ENCODE measurements around the gene JAG1.

JAG1 gene

GRCh38 chr20:10713161-10713560, 39.4 kb upstream of the JAG1 start:
- Histone ChIP-seq H3K36me3 (ENCODE audit: control insufficient read depth, insufficient read depth, low read length) (no peaks in the 10 kb centered on the region), H3K4me1 (ENCODE audit: control insufficient read depth, insufficient read depth, low read length, poor library complexity, severe bottlenecking) (no peaks in the 10 kb centered on the region), H3K9me3 (ENCODE audit: control insufficient read depth, low read length) (no peaks in the 10 kb centered on the region)

GRCh38 chr20:10711903-10712451, 38.2 kb upstream of the JAG1 start:
- no peaks in the 10 kb centered on the region for H3K4me1 ChIP-seq (ENCODE audit: control insufficient read depth, insufficient read depth, low read length, poor library complexity, severe bottlenecking)
- no peak for DNase-seq
- H3K27ac ChIP-seq (ENCODE audit: insufficient read depth, low read length, poor library complexity, severe bottlenecking) = no peak overlapping the region
- no peaks in the 10 kb centered on the region for H3K27me3 ChIP-seq (replicated peaks; ENCODE audit: control insufficient read depth, insufficient read depth, low read length, poor library complexity, severe bottlenecking)
- no peak overlapping the region for H3K4me3 ChIP-seq (ENCODE audit: insufficient read depth, low read depth, low read length, poor library complexity, severe bottlenecking)
- H3K9me3 ChIP-seq (ENCODE audit: control insufficient read depth, low read length) = no peaks in the 10 kb centered on the region
- no peaks in the 10 kb centered on the region for H3K36me3 ChIP-seq (ENCODE audit: control insufficient read depth, insufficient read depth, low read length)

More at GRCh38 chr20:10713161-10713560, 39.4 kb upstream of the JAG1 start:
- no peak overlapping the region for H3K27ac ChIP-seq (ENCODE audit: insufficient read depth, low read length, poor library complexity, severe bottlenecking)
- DNase-seq = no peak
- H3K27me3 ChIP-seq (replicated peaks; ENCODE audit: control insufficient read depth, insufficient read depth, low read length, poor library complexity, severe bottlenecking) = no peaks in the 10 kb centered on the region
- H3K4me3 ChIP-seq (ENCODE audit: insufficient read depth, low read depth, low read length, poor library complexity, severe bottlenecking) = no peak overlapping the region

DNA sequence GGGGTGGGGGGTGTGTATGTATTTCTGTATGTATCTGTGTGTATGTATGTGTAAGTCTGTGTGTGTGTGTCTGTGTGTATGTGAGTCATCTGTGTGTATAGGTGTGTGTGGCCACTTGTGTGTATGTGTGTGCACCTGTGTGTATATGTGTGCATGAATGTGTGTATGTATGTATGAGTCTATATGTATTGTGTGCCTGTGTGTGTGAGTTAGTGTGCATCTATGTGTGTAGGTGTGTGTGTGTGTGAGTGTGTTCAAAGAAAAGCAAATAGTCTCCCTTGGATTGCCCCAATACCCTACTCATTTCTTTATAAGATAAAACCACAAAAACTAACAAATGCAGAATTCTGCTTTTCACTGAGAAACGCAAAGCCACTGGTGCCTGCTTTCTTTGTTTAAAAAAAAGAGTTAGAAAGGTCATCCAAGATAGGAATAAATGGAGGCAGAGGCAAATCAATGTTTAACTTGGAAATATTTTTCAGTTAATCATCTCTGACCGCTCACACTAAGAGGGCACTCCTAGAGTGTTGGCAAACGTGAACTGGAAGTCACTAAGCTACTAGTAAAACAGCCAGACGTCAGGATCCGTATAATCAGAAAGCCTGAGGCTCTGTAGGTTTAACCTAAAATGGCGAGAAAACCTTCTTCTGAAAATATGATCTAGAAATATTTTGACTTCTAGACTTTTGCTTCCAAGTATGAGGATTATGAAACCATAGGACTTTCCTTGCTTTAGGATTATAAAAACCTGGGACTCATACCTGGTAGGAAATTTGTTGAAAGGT, 37.4 kb upstream of the JAG1 start:
- H3K9me3 ChIP-seq (ENCODE audit: control insufficient read depth, low read length) = no peaks in the 10 kb centered on the region
- no peak for DNase-seq

DNA sequence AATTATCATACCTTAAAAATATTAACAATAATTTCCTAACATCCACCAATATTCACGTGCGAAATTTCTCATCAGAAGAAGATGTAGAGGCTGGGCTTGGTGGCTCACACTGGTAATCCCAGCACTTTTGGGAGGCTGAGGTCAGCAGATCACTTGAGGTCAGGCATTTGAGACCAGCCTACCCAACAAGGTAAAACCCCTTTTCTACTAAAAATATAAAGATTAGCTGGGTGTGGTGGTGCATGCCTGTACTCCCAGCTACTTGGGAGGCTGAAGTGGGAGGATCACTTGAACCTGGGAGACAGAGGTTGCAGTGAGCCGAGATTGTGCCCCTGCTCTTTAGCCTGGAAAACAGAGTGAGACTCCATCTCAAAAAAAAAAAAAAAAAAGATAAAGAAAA, 36.1 kb upstream of the JAG1 start:
- DNase-seq = no peak
- Histone ChIP-seq H3K9me3 (ENCODE audit: control insufficient read depth, low read length) (no peaks in the 10 kb centered on the region), H3K4me3 (ENCODE audit: insufficient read depth, low read depth, low read length, poor library complexity, severe bottlenecking) (no peak overlapping the region), H3K27me3 (replicated peaks; ENCODE audit: control insufficient read depth, insufficient read depth, low read length, poor library complexity, severe bottlenecking) (no peaks in the 10 kb centered on the region), H3K4me1 (ENCODE audit: control insufficient read depth, insufficient read depth, low read length, poor library complexity, severe bottlenecking) (no peaks in the 10 kb centered on the region), H3K36me3 (ENCODE audit: control insufficient read depth, insufficient read depth, low read length) (no peaks in the 10 kb centered on the region), H3K27ac (ENCODE audit: insufficient read depth, low read length, poor library complexity, severe bottlenecking) (no peak overlapping the region)

More for the DNA sequence above, 37.4 kb upstream of the JAG1 start:
- H3K4me3 ChIP-seq (ENCODE audit: insufficient read depth, low read depth, low read length, poor library complexity, severe bottlenecking) = no peak overlapping the region
- H3K36me3 ChIP-seq (ENCODE audit: control insufficient read depth, insufficient read depth, low read length) = no peaks in the 10 kb centered on the region
- H3K27me3 ChIP-seq (replicated peaks; ENCODE audit: control insufficient read depth, insufficient read depth, low read length, poor library complexity, severe bottlenecking) = no peaks in the 10 kb centered on the region
- H3K27ac ChIP-seq (ENCODE audit: insufficient read depth, low read length, poor library complexity, severe bottlenecking) = no peak overlapping the region
- no peaks in the 10 kb centered on the region for H3K4me1 ChIP-seq (ENCODE audit: control insufficient read depth, insufficient read depth, low read length, poor library complexity, severe bottlenecking)

DNA sequence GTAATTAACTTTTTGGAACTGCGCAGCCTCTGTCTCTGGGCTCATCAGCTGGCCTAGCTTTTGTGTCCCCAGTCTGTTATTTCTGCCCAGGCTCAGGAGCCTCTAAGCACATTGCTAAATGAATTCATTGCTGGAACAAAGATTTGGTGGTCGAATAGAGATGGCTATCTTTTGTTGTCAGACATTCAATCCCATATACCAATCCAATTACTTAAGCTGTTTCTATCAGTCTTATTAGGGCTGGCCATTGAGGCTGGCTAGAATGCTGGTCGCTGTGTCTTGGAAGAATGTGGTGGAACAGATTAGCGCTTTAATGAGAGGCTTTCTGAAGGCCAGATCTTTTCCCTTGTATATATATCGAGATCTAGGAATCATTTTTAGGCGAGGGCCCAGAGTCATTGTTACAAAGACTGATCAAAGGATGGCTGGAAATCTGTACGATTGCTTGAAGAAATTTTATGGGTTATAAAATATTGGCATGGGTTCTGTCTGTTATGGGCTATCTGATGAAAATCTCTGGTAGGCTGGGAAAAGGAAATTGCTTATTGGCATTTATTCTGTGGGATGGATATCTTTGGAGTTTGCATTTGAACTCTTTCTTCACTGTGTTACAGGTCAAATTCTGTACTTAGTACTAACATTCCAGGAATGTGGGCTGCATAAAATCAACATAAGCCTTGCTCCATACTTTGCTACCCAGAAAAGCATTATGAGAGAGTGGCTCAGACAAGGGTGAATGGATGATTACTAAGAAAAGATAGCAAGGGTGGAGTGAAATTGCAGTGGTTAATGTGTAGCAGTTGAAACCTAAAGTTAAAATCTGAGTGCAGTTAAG, 34.8 kb upstream of the JAG1 start:
- H3K9me3 ChIP-seq (ENCODE audit: control insufficient read depth, low read length) = no peaks in the 10 kb centered on the region
- no peak overlapping the region for H3K4me3 ChIP-seq (ENCODE audit: insufficient read depth, low read depth, low read length, poor library complexity, severe bottlenecking)
- no peaks in the 10 kb centered on the region for H3K36me3 ChIP-seq (ENCODE audit: control insufficient read depth, insufficient read depth, low read length)
- no peak for DNase-seq
- no peak overlapping the region for H3K27ac ChIP-seq (ENCODE audit: insufficient read depth, low read length, poor library complexity, severe bottlenecking)
- no peaks in the 10 kb centered on the region for H3K4me1 ChIP-seq (ENCODE audit: control insufficient read depth, insufficient read depth, low read length, poor library complexity, severe bottlenecking)
- no peaks in the 10 kb centered on the region for H3K27me3 ChIP-seq (replicated peaks; ENCODE audit: control insufficient read depth, insufficient read depth, low read length, poor library complexity, severe bottlenecking)

DNA sequence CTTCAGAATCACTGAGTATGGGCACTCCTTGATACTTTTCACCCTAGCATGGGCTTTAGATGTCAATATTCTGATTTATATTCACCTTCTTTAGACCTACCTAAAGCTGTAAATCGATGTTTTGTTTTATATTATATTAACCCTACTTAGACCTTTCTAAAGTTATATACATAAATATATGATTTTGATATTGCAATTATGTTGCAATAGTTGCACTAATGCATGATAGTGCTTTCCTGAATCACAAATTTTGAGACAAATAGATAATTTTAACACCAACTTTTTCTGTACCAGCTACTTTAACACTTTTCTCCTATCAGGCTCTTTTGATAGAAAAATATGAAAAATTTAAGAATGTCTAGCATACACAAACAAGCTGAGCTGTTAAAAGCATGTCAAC, 34.0 kb upstream of the JAG1 start:
- Histone ChIP-seq H3K4me1 (ENCODE audit: control insufficient read depth, insufficient read depth, low read length, poor library complexity, severe bottlenecking) (no peaks in the 10 kb centered on the region), H3K36me3 (ENCODE audit: control insufficient read depth, insufficient read depth, low read length) (no peaks in the 10 kb centered on the region), H3K9me3 (ENCODE audit: control insufficient read depth, low read length) (no peaks in the 10 kb centered on the region), H3K4me3 (ENCODE audit: insufficient read depth, low read depth, low read length, poor library complexity, severe bottlenecking) (no peak overlapping the region), H3K27me3 (replicated peaks; ENCODE audit: control insufficient read depth, insufficient read depth, low read length, poor library complexity, severe bottlenecking) (no peaks in the 10 kb centered on the region), H3K27ac (ENCODE audit: insufficient read depth, low read length, poor library complexity, severe bottlenecking) (no peak overlapping the region)
- DNase-seq = no peak

- Histone ChIP-seq H3K4me1 (ENCODE audit: control insufficient read depth, insufficient read depth, low read length, poor library complexity, severe bottlenecking) (no peaks in the 10 kb centered on the region), H3K36me3 (ENCODE audit: control insufficient read depth, insufficient read depth, low read length) (no peaks in the 10 kb centered on the region), H3K4me3 (ENCODE audit: insufficient read depth, low read depth, low read length, poor library complexity, severe bottlenecking) (no peak overlapping the region), H3K27me3 (replicated peaks; ENCODE audit: control insufficient read depth, insufficient read depth, low read length, poor library complexity, severe bottlenecking) (no peaks in the 10 kb centered on the region), H3K27ac (ENCODE audit: insufficient read depth, low read length, poor library complexity, severe bottlenecking) (no peak overlapping the region), H3K9me3 (ENCODE audit: control insufficient read depth, low read length) (no peaks in the 10 kb centered on the region)
- DNase-seq = no peak
Measured at GRCh38 chr20:10707068-10707467, 33.3 kb upstream of the JAG1 start.

- DNase-seq = no peak
- Histone ChIP-seq H3K36me3 (ENCODE audit: control insufficient read depth, insufficient read depth, low read length) (no peaks in the 10 kb centered on the region), H3K9me3 (ENCODE audit: control insufficient read depth, low read length) (no peaks in the 10 kb centered on the region), H3K4me1 (ENCODE audit: control insufficient read depth, insufficient read depth, low read length, poor library complexity, severe bottlenecking) (no peaks in the 10 kb centered on the region), H3K27me3 (replicated peaks; ENCODE audit: control insufficient read depth, insufficient read depth, low read length, poor library complexity, severe bottlenecking) (no peaks in the 10 kb centered on the region), H3K4me3 (ENCODE audit: insufficient read depth, low read depth, low read length, poor library complexity, severe bottlenecking) (no peak overlapping the region), H3K27ac (ENCODE audit: insufficient read depth, low read length, poor library complexity, severe bottlenecking) (no peak overlapping the region)
Measured at GRCh38 chr20:10706460-10706811, 32.6 kb upstream of the JAG1 start.

DNA sequence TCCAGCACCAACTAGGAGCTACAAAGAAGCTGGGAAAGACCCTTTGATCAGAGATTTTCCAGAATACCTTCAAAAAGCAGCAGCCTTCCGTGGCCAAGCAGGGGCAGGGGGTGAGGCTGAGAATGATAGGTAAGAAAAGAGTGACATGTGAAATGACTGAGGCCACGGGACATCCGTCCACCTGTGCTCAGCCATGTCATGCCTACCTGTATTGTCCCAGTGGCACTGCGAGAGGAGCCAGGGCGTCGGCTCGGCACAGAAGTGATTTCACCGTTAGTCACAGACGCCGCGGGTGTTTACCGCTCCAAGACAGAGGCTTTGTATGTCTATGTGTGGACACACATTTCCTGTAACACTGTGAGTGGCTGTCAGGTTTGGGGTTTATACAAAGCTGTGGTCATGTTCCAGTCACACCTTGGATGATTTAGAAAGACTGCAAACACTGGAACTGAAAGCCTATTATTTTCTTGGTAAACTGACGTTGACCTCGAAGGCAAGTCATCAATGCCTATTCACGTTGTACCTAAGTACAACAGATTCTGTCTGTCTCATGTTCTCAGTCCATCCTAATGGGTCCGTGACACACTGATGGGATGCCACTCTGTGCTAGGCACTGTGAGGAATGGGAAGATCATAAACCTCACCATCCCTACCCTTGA, 32.1 kb upstream of the JAG1 start:
- Histone ChIP-seq H3K36me3 (ENCODE audit: control insufficient read depth, insufficient read depth, low read length) (no peaks in the 10 kb centered on the region), H3K9me3 (ENCODE audit: control insufficient read depth, low read length) (no peaks in the 10 kb centered on the region), H3K4me1 (ENCODE audit: control insufficient read depth, insufficient read depth, low read length, poor library complexity, severe bottlenecking) (no peaks in the 10 kb centered on the region), H3K27ac (ENCODE audit: insufficient read depth, low read length, poor library complexity, severe bottlenecking) (no peak overlapping the region), H3K4me3 (ENCODE audit: insufficient read depth, low read depth, low read length, poor library complexity, severe bottlenecking) (no peak overlapping the region), H3K27me3 (replicated peaks; ENCODE audit: control insufficient read depth, insufficient read depth, low read length, poor library complexity, severe bottlenecking) (no peaks in the 10 kb centered on the region)
- DNase-seq = no peak

Measured in effector memory CD4-positive, alpha-beta T cell (primary cell).